GM18517 (cell line): Measurements from ENCODE around the gene ASIC3.
"Not testable (repeated sequence)": the region's sequence is repeated elsewhere in the genome, so short reads cannot be mapped to it uniquely, and the experiment has no call there.

Experiments used
- ATAC-seq: cut with Tn5 transposase; IDR thresholded peaks from one replicate; pipeline ENCODE4 v1.9.1; 2021; ENCODE audit warnings: mild to moderate bottlenecking, moderate library complexity; ENCODE audit not compliant: unreplicated experiment

The ASIC3 gene

DNA sequence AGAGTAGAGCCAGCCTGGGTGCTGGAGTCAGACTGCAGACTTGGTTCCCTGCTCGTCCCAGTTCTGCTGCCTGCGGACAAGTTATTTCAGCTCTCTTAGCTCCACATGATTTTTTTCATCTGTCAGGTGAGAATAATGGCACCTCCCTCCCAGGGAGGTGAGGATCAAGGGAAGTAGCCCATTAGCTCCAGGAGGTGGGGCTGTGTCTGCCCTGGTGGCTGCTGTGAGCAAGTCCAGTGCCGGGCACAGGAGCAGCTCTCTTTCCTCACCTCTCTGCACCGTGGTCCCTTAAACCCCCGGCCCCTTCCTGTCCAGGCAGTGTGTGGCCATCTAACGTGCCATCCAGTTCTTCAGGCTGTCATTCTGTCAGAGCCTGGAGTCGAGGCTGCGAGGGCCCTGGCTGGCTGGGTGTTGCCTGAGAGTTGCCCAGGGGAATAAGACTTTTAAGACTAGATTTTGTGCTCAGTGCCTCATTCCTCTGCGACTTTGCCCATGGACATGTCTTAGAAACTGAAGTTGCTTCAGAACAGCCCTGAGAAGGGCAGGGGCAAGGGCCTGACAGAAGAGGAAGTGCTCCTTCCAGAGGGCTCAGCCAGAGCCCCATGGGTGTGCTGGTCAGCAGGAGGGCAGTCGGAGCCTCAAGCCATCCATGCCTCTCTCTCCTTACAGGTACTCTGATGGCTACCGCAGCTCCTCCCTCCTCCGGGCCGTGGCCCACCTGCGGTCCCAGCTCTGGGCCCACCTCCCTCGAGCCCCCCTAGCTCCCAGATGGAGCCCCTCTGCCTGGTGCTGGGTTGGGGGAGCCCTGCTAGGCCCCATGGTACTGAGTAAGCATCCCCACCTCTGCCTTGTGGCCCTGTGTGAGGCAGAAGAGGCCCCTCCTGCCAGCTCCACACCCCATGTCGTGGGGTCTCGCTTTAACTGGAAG is 15.1 kb upstream of the ASIC3 start:
- ATAC-seq: no peak

DNA sequence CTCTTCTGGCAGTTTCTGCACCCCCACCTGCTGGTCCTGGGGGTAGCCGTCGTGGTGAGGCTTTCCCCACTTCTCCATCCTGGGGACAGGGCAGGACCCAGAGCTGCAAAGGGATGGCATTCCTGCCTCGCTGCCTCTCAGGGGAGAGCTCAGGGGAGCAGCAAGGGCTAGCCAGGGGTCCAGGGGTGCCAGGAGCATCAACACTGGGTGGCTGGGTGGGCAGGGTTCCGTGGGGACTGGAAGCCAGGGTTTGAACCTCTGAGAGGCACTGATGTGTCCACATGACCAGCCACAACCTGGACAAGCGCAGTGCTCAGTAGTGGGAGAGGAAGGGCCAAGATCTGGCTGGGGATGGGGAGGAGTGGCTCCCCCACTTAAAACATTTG is 14.5 kb upstream of the ASIC3 start:
- no peak for ATAC-seq

DNA sequence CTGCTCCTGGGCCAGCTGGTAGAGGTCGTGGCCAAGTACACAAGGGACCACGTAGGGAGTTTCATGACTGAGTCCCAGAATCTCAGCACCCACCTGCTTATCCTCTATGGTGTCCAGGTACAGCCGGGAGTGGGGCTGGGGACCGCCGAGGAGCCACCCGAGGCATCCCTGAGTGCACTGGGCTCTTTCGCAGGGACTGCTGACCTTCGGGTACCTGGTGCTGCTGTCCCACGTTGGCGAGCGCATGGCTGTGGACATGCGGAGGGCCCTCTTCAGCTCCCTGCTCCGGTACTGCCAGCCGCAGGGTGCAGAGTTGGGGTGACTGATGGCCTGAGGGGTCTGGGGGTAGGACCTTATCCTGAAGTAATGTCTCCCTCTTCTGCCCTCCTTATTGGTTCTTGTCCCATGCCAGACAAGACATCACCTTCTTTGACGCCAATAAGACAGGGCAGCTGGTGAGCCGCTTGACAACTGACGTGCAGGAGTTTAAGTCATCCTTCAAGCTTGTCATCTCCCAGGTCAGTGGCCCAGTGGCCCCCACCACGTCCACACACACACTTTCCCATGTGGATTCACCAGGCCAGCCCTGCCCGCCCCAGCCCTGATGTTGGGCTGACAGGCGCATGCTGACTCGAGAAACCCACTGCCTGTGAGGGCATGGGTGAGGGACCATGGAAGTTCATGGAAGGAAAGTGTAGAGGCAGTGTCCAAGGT is 13.9 kb upstream of the ASIC3 start:
- no peak for ATAC-seq

DNA sequence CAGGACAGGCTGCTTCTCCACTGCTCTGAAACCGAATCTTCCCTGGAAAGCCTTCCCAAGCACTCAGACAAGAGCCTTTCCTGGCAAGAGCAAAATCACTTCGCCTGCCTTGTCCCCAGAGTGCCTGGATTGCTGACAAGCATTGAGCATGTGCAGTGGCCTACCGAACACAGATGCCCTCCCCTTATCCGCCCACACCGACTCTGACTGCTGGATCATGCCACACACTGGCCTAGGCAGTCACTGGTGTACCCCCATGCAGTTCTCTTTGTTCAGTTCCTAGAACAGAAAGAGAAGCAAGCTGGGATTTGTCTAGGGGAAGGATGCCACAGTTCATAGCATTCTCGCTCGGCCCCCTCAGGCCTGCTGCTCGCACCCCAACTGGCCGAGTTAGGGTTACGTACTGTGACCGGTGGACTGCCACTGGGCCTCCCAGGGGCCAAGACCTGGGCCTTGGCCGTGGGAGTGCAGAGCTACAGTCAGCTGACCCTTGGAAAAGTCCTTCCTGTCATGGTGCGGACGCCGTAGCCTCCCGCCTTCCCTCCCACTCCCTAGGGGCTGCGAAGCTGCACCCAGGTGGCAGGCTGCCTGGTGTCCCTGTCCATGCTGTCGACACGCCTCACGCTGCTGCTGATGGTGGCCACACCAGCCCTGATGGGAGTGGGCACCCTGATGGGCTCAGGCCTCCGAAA is 13.2 kb upstream of the ASIC3 start:
- ATAC-seq: no peak

DNA sequence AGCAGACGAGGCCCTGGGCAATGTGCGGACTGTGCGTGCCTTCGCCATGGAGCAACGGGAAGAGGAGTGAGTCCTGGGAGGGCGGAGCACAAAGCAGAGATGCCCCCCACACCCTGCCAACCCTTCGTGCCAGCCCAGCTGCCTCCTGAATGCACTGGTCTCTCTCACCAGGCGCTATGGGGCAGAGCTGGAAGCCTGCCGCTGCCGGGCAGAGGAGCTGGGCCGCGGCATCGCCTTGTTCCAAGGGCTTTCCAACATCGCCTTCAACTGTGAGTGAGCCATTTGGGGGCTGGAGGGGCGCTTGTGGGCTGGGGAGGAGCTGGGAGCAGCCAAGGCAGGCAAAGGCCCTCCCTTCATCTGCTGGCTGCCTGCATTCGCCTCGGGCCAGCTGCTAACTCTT is 12.4 kb upstream of the ASIC3 start:
- ATAC-seq: no peak

DNA sequence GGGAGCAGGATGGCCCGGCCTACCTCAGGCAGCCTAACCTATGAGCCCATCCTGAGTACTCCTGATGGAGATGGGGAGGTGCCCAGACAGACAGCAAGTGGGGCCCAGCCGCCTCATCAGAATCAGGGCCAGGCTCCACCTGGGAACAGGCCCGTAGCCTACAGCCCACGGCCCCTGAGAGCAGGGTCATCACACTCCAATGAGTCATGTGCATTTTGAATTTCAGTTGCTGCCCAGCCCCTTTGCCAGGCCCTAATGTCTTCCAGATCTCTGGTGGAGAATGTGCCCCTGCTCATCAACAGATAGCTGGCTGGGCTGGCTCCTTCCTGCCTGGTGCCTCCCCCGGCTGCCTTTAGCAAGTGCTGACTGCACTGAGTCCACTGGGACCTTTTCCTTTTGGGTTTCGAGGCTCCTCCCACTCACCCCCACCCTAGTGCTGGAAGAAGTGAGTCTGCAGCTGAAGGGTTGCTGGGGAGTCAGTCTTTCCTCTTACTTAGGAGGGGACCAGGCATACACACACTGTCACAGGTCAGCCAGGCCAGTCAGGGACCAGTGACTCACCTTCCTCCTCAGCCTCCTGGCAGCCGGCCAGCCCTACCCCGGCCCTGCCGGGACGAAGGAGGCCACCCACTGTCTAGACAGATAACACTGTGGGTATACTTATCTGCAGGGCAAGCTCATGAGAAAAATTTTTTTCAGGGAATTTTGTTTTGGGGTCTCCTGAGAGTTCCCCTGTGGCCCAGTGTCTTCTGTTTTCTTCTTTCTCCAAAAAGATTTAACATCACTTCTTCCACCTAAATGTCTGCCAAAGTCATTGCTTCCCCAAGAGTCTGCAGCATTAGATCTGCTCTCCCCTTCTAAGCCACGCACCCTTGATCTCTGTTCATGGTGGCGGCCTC is 9.1 kb upstream of the ASIC3 start:
- no peak for ATAC-seq

DNA sequence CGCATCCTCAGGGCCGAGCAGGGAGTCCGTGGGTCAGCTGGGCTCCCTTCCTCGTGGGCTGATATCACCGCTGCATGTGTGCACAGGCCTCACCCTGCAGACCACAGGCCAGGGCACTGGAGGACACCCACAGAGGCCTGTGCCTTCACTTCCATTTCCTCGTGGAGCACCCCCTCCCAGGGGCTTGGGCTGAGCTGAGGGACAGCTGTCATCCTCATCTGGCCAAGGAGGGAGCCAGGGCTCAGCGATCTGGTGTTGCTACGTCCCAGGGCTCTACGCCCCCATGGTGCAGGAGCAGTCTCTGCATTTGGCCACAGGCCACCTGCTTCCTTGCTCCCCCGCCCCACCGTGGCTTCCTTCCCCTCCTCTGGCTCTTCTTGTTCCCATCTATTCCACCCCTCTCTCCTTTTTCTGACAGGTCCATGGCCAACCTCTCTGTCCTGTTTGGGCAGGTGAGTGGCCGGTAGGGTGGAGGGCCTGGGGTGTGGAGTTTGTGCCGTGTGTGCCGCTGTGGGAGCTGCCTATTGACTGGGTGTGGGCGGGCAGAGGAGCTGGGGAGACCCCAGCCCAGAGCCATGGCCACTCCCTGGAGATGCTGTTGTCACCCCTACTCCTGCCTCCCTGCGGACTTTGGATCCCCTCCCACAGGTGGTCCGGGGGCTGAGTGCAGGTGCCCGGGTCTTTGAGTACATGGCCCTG is 8.3 kb upstream of the ASIC3 start:
- no peak for ATAC-seq

DNA sequence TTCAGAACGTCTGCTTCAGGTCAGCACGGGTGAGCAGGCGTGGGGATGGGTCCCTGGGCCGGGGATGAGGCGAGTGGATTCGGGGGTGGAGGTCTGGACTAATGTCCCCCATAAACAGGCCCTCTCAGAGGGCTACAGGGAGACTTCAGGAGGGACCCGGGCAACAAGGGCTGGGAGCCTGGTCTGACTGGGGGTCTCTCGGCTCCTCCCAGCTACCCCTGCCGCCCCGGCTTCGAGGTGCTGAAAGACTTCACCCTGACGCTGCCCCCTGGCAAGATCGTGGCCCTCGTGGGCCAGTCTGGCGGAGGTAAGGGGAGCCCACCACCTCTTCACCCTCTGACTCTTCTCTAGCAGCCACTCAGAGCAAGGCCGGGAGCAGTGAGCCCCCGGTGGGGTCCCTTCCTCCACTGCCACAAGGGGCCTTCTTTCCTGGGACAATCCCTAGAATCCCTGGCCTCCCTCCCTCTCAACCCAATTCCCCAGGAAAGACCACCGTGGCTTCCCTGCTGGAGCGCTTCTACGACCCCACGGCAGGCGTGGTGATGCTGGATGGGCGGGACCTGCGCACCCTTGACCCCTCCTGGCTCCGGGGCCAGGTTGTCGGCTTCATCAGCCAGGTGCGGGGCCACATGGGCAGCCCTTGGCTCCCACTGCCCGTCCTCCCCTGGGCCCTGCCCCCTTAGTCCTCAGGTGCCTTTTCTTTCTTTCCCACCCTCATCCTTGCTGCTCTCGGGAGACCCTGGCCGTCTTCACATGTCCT is 7.5 kb upstream of the ASIC3 start:
- no peak for ATAC-seq

DNA sequence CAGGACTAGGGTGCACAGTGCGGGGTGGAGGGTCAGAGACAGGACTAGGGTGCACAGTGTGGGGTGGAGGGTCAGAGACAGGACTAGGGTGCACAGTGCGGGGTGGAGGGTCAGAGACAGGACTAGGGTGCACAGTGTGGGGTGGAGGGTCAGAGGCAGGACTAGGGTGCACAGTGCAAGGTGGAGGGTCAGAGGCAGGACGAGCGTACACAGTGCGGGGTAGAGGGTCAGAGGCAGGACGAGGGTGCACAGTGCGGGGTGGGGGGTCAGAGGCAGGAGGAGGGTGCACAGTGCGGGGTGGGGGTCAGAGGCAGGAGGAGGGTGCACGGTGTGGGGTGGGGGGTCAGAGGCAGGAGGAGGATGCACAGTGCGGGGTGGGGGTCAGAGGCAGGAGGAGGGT is 4.9 kb upstream of the ASIC3 start:
- ATAC-seq: not testable (repeated sequence)

DNA sequence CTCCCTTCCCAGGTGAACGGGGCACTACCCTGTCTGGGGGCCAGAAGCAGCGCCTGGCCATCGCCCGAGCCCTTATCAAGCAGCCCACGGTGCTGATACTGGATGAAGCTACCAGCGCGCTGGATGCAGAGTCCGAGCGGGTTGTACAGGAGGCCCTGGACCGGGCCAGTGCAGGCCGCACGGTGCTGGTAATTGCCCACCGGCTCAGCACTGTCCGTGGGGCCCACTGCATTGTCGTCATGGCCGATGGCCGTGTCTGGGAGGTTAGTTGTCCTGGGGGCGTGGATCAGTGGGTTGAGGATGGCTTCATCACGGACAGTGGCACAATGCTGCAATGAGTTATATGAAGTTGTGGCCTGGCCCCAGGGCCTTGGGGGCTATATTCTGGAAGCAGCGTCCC is 4.4 kb upstream of the ASIC3 start:
- ATAC-seq: no peak

DNA sequence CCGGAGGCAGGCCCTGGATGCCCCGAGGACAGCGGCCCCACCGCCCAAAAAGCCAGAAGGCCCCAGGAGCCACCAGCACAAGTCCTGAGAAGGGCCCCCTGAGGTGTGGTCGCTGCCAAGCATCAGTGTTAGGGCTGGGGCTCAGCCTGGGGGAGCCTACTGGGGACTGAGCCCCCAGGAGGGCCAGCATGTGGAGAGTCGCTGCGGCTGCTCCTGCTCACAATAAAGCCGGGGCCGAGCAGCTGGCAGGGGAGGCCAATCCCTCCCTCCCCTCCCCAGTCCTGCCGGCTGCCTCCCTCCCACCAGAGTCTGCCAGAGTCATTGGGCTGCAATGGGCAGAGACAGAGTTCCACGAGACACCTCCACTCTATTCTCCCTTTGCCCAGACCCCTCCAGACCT is 3.1 kb upstream of the ASIC3 start:
- no peak for ATAC-seq

DNA sequence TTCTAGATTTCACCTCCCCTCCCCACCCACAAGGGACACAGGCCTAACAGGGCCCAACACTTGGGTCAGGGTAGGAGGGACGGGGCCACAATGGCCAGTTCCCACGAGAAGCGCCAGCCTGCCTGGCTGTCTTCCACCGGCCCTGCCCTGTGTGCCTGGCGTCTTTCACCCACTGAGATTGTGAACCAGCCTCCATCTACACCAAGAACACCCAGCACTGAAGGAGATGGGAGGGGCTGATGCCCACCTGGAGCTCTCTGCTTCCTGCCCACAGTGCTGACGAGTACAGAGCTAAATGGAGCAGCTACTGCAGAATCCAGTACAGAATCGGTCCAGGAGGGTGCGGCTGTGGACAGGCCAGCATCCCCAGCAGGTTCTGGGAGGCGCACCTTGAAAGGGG is 2.4 kb upstream of the ASIC3 start:
- ATAC-seq: no peak

DNA sequence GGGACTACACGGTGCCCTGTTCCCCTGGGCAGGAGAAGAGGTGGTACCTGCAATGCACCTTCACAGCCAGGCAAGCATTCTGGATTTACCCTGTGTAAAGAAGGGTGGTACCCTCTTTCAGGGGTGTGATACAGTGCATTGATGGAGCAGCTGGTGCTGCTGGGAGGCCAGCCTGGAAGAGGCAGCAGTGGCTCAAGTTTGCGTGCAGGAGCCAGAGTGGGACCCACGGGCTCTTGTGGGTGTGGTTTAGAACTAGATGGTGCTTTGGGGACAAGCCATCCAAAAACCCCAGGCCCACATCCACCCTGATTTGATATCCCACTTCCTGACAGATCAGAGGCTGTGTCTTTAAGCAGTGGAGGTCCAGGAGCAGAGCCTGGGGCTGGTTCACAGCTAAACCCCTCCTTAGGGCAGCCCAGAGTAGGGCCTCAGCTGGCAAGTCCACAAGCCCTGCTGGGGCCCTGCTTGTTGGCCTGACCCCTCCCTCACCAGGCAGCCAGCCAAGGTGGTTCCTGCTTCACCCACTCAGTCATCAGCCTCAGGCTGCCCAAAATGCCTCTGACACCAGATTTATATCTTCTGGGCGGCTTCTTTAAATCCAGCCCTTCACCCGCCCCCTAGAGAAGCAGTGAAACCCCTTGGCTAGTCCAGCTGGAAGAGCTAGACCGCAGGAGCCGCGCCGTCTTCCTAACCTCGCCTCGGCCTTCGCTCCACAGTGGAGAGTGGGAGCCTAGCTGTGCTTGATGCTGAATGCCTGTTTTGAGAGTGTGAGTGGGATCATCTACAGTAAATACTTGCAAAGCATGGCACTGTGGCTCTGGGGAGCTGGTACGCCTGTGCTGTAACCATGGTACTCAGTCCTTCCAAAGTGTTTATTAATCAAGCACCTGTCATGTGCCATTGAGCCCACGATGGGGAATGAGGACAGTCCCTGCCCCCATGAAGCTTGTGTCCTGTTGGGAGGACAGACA is 1.4 kb upstream of the ASIC3 start:
- no peak for ATAC-seq

DNA sequence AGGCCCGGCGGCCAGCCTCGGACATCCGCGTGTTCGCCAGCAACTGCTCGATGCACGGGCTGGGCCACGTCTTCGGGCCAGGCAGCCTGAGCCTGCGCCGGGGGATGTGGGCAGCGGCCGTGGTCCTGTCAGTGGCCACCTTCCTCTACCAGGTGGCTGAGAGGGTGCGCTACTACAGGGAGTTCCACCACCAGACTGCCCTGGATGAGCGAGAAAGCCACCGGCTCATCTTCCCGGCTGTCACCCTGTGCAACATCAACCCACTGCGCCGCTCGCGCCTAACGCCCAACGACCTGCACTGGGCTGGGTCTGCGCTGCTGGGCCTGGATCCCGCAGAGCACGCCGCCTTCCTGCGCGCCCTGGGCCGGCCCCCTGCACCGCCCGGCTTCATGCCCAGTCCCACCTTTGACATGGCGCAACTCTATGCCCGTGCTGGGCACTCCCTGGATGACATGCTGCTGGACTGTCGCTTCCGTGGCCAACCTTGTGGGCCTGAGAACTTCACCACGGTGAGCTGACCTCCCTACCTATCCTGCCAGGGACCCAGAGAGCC is 656 bp downstream of the ASIC3 start:
- ATAC-seq: no peak

DNA sequence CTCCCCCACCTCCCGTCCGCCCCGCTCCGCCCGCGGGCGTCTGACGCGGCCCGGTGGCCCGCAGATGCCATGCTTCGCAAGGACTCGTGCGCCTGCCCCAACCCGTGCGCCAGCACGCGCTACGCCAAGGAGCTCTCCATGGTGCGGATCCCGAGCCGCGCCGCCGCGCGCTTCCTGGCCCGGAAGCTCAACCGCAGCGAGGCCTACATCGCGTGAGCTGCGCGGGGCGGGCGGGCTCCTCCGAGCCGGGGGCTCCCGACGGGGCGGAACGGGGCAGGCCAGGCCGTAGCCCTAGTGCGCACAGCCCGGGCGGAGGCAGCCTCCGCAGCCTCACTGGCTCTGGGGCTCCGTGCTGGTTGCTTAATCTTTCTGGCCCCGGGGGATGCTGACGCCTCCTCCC is 2.8 kb downstream of the ASIC3 start:
- ATAC-seq: no peak

DNA sequence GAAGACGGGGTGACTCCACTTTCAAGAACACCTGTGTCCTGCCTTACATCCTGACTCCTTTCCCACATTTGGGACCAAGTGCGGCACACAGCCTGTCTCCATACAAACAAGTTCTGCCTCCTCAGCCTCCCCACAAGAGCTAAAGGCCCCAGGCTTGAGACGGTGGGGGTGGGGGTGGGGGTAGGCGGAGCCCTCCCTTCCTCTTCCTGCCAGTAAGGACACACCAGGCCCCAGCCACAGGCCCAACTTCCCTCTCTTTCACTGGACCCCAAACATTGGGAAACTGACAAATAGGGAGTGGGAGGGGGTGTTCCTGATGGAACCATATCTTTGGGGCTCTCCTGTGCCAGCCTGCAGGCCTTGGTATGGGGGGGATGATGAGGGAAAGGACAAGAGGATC is 4.8 kb downstream of the ASIC3 start:
- no peak for ATAC-seq

DNA sequence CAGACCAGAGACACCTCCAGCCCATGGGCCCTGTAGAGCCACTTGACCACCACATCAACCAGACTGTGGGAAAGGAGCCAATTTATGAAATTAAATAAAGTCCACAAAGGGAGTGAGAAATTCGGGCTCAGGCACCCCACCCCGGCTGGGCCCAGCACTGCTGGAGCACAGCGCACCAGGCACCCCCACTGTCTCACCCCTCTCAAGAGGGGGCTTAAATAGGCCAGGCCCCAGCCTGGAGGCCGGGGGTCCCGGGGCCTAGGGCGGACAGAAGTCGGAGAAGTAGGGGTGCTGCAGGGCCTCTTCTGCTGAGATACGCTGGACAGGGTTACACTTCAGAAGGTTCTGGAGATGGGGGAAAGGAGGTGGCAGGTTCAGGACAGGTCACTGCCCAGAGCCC is 5.4 kb downstream of the ASIC3 start:
- ATAC-seq: no peak

DNA sequence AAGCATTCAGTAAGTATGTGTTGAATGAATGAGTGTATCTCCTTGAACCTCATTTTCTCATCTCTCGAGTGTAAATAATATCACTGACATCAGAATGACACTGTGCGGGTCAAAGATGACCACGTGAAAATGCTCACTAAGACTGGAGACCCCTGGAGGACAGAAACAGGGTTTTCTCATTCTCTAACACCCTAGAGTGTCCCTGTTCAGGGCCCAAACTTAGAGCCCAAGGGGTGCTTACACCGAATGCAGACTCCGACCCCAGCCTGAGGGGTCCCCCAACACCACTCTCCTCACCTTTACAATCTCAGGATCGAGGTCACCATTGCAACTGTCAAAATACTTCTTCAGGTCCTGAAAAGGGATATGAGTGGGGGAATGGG is 7.9 kb downstream of the ASIC3 start:
- no peak for ATAC-seq
